Transverse colon (tissue), 4 donors: Measurements from ENCODE around the gene DSEL. TPM values are rescaled to one million over a fixed set of nuclear protein-coding genes. Genes with fewer than 3 reads are reported as not detected.

Experiments
- DNase-seq: peaks from one replicate; pipeline ENCODE4 v3.0.0-alpha.2; 2019
- H3K27ac ChIP-seq, 4 donors: fragments of 200-600 bp; sonication (generic); 2 replicates each; pipeline ENCODE4 v1.5.1; 2016 to 2018; ENCODE audit warnings: inconsistent platforms in 4 of 4
- H3K27me3 ChIP-seq: fragments of 200-600 bp; sonication (generic); 2 replicates; pipeline ENCODE4 v1.5.1; 2017; ENCODE audit warnings: inconsistent platforms
- H3K36me3 ChIP-seq, 4 donors: fragments of 200-600 bp; sonication (generic); 2 replicates each; pipeline ENCODE4 v1.5.1; 2017 to 2019; ENCODE audit warnings: inconsistent platforms in 4 of 4
- H3K4me1 ChIP-seq, 4 donors: fragments of 200-600 bp; sonication (generic); 2 replicates each; pipeline ENCODE4 v1.5.1; 2017 to 2020; ENCODE audit warnings: inconsistent platforms in 4 of 4
- H3K4me3 ChIP-seq, 4 donors: fragments of 200-600 bp; sonication (generic); 1 replicate in 1 of 4; 2 replicates in 3 of 4; pipeline versions ENCODE4 v1.5.1 to v1.6.1; 2017 to 2019; ENCODE audit warnings: inconsistent platforms in 4 of 4
- H3K9me3 ChIP-seq, 2 donors: fragments of 200-600 bp; sonication (generic); 2 replicates each; pipeline ENCODE4 v1.5.1; 2017 to 2019; ENCODE audit warnings: inconsistent platforms in 2 of 2
- EP300 ChIP-seq: sonication (generic); formaldehyde crosslinking; IDR thresholded peaks from one replicate; pipeline ENCODE4 v1.6.1; 2017; ENCODE audit warnings: antibody characterized with exemption, low read depth
- POLR2A ChIP-seq: fragments of 450-650 bp; IDR thresholded peaks from one replicate; pipeline ENCODE4 v1.6.1; 2016; ENCODE audit warnings: antibody characterized with exemption, mild to moderate bottlenecking, moderate library complexity
- POLR2AphosphoS5 ChIP-seq, 3 donors: sonication (generic); formaldehyde crosslinking; IDR thresholded peaks; one replicate each; pipeline ENCODE4 v1.6.1; 2016; ENCODE audit warnings: antibody characterized with exemption in 3 of 3
- WGBS, 2 donors: methylation state at CpG; one replicate each; pipeline ENCODE4 v1.1.5; 2018; ENCODE audit warnings: low coverage in 1 of 2; 5-methylcytosine and 5-hydroxymethylcytosine counted together
- in situ Hi-C, 4 donors: fragments of 200-750 bp; cut with MboI; loops; one replicate each; pipeline versions ENCODE4 v1.15.0 to v1.15.1; 2017; ENCODE audit warnings: low sequenced_read_pairs in 3 of 4, low pct_ligation_motif_present in 1 of 4, low pct_unique_long_range_greater_than_20kb in 1 of 4
- intact Hi-C: fragments of 100-400 bp; cut with DNase I; formaldehyde crosslinking; loops from one replicate; pipeline ENCODE4 v1.15.1; 2023; ENCODE audit warnings: low total_unique reads
- total RNA-seq, 4 donors: library from RNA; depleted of rRNA; stranded (reverse); fragments of >200 nt; gene quantifications; one replicate each; pipeline ENCODE4 v1.1.0, GENCODE V29; 2016
- TF ChIP-seq, protein P1 (sequence below), 5 experiments: fragments of 200-600 bp in 3 of 5; fragments of 450-650 bp in 2 of 5; sonication (generic) in 3 of 5; IDR thresholded peaks; 1 replicate in 2 of 5; 2 replicates in 3 of 5; pipeline ENCODE4 v1.5.1; 2016 to 2017; ENCODE audit warnings: antibody characterized with exemption in 5 of 5, inconsistent platforms in 3 of 5, mild to moderate bottlenecking in 2 of 5, moderate library complexity in 1 of 5

Gene DSEL
- total RNA-seq, 4 donors from 2014 or later, result 1.2 to 5.1 (median 2.0) TPM

DNA sequence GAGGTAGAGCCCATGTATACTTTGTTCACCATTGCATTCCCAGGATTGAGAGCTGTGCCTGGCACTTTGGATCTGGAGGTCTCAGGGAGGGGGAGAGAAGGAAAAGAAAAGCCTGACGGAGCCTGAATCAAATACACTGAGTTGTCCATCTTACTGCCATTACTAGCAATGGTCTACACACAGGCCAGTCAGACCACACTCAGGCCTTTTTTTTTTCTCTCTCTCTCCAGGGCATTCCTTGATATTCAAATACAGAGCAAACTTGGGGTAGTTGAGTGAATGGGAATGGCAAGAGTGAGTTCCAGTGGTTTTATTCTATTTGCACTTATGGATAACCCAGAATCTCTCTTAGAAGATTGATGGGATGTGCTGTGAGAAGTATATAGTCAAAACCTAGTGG, 11.8 kb downstream of the DSEL start:
- Histone ChIP-seq H3K27me3 (no peaks in the 10 kb centered on the region), H3K36me3 (no peaks in the 10 kb centered on the region), H3K4me3 (no peak overlapping the region), H3K27ac (no peak overlapping the region), H3K9me3 (no peaks in the 10 kb centered on the region), H3K4me1 (no peaks in the 10 kb centered on the region)
- intact Hi-C loops (no loop called here), in situ Hi-C loops (no loop called here)
- WGBS, 2 donors, result 75 to 80% methylated on average over 1 of the region's 1 CpG
- DNase-seq, result no peak
- TF ChIP-seq POLR2A (no peak), POLR2AphosphoS5 (IDR thresholded peaks at IDR 0.05) (no peak), EP300 (no peak)
- TF ChIP-seq, protein P1, sequence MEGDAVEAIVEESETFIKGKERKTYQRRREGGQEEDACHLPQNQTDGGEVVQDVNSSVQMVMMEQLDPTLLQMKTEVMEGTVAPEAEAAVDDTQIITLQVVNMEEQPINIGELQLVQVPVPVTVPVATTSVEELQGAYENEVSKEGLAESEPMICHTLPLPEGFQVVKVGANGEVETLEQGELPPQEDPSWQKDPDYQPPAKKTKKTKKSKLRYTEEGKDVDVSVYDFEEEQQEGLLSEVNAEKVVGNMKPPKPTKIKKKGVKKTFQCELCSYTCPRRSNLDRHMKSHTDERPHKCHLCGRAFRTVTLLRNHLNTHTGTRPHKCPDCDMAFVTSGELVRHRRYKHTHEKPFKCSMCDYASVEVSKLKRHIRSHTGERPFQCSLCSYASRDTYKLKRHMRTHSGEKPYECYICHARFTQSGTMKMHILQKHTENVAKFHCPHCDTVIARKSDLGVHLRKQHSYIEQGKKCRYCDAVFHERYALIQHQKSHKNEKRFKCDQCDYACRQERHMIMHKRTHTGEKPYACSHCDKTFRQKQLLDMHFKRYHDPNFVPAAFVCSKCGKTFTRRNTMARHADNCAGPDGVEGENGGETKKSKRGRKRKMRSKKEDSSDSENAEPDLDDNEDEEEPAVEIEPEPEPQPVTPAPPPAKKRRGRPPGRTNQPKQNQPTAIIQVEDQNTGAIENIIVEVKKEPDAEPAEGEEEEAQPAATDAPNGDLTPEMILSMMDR (IDR thresholded peaks at IDR 0.05), result no peak

DNA sequence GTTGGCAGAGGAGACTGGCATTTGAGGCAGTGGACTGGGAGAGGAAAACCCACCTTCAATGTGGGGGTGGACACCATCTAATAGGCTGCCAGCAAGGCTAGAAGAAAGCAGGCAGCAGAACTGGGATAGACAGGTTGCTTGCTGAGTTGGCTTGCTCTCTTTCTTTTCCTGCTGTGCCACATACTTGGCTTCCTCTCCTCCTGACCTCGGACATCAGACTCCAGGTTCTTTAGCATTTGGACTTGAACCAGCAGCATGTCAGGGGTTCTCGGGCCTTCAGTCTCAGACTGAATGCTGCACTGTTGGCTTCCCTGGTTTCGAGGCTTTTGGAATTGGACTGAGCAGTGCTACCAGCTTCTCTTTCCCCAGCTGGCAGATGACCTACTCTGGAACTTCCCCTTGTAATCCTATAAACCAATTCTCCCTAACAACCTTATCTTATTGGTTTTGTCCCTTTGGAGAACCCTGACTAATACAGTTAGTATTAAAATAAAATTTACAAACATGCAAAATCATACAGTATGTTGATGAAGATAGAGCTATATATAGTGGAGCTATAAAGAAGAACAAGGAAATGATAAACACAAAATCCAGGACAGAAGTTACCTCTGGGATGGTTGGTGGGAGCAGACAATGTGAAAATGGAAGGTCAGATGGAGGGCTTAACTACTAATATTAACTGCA, 15.9 kb downstream of the DSEL start:
- WGBS, 2 donors, result 60% methylated on average over 3 of the region's 3 CpGs; no CpG with 5 or more reads in 1 of the 2 donors
- TF ChIP-seq POLR2AphosphoS5 (IDR thresholded peaks at IDR 0.05) (no peak), POLR2A (no peak), EP300 (no peak)
- TF ChIP-seq, protein P1 (IDR thresholded peaks at IDR 0.05), result no peak
- Histone ChIP-seq H3K4me3 (no peak overlapping the region), H3K27me3 (no peaks in the 10 kb centered on the region), H3K4me1 (no peaks in the 10 kb centered on the region), H3K9me3 (no peaks in the 10 kb centered on the region), H3K27ac (no peak overlapping the region), H3K36me3 (no peaks in the 10 kb centered on the region)
- no peak for DNase-seq
- intact Hi-C loops, result no loop called here
- in situ Hi-C loops, result no loop called here

DNA sequence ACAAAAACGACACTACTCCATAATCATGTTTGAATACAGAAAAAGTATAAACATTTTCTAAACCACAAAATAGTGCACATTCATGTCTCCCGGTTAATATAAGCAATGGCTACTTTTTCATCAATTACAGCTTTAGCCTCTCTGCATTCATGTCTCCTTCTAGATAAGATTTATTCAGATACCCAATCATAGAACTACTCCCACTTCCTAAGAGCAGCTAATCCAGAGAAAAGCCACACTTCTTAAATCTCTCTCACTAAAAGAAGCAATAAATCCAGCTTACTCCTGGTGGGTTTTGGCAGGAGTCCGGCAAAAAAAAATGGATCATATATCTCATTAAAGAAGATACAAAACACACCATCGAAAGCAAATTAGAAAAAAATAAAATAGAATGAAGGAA, 20.1 kb downstream of the DSEL start:
- Histone ChIP-seq H3K27ac (no peak overlapping the region), H3K4me1 (no peaks in the 10 kb centered on the region), H3K36me3 (no peaks in the 10 kb centered on the region), H3K4me3 (no peak overlapping the region), H3K27me3 (no peaks in the 10 kb centered on the region), H3K9me3 (no peaks in the 10 kb centered on the region)
- TF ChIP-seq POLR2A (no peak), EP300 (no peak), POLR2AphosphoS5 (IDR thresholded peaks at IDR 0.05) (no peak)
- TF ChIP-seq, protein P1 (IDR thresholded peaks at IDR 0.05), result no peak
- in situ Hi-C loops (no loop called here), intact Hi-C loops (no loop called here)
- WGBS, 2 donors, result 67 to 69% methylated on average over 4 of the region's 4 CpGs
- DNase-seq, result no peak

DNA sequence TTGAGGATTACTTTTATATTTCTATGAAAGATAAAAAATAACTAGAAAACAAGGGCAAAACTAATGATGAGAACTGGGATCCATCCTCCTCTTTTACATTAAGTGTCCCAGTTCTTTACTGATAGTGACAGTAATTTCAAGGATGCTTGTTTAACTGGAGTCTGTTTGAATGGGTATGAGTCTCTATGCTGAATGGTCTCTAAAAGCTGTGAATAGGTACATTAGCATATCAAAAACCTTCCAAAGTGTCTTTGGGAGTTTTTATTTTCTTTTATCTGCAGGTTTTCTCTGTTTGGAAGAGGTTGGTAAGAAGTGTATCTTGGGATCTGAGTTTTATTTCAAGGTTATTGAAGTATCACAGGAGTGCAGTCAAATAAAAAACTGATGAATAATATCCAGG, 30.0 kb downstream of the DSEL start:
- Histone ChIP-seq H3K27ac (no peak overlapping the region), H3K36me3 (no peaks in the 10 kb centered on the region), H3K27me3 (no peaks in the 10 kb centered on the region), H3K4me3 (no peak overlapping the region), H3K4me1 (no peaks in the 10 kb centered on the region), H3K9me3 (no peaks in the 10 kb centered on the region)
- intact Hi-C loops, result no loop called here
- DNase-seq, result no peak
- TF ChIP-seq, protein P1 (IDR thresholded peaks at IDR 0.05), result no peak
- TF ChIP-seq EP300, result no peak
- in situ Hi-C loops, result no loop called here
